HepG2 (cell line): ENCODE results near the gene OR2AT4. TPM values are rescaled to one million over a fixed set of nuclear protein-coding genes. Genes with fewer than 3 reads are reported as not detected.

Experiments used
- CTCF ChIP-seq: sonication (generic); formaldehyde crosslinking; IDR thresholded peaks from 2 replicates; pipeline ENCODE4 v1.5.0; 2020; ENCODE audit warnings: mild to moderate bottlenecking, missing genetic modification reagents, moderate library complexity
- DBP ChIP-seq: sonication (generic); formaldehyde crosslinking; IDR thresholded peaks from 2 replicates; pipeline ENCODE4 v1.4.0; 2020; ENCODE audit warnings: missing genetic modification reagents; ENCODE audit errors: not compliant biosample characterization
- FOSL2 ChIP-seq: sonication (generic); formaldehyde crosslinking; IDR thresholded peaks from 2 replicates; pipeline ENCODE4 v1.4.0; 2020; ENCODE audit warnings: missing genetic modification reagents
- HNRNPLL ChIP-seq: fragments of 200-400 bp; formaldehyde crosslinking; IDR thresholded peaks from 2 replicates; pipeline ENCODE4 v1.6.1; 2017; ENCODE audit warnings: mild to moderate bottlenecking, low read depth, low read length; ENCODE audit not compliant: poor library complexity, severe bottlenecking
- LCORL ChIP-seq, 2 experiments: fragments of 450-650 bp in 1 of 2; sonication (generic) in 1 of 2; formaldehyde crosslinking in 1 of 2; IDR thresholded peaks; 2 replicates each; pipeline versions ENCODE4 v1.5.0 to v1.6.1; 2017 to 2020; ENCODE audit warnings: antibody characterized with exemption in 1 of 2, missing genetic modification reagents in 1 of 2
- MYC ChIP-seq: sonication (generic); formaldehyde crosslinking; IDR thresholded peaks from 2 replicates; pipeline ENCODE4 v1.9.0; 2021; ENCODE audit warnings: missing genetic modification reagents, borderline replicate concordance
- NFE2 ChIP-seq: sonication (generic); formaldehyde crosslinking; IDR thresholded peaks from 2 replicates; pipeline ENCODE4 v1.4.0; 2020; ENCODE audit warnings: missing genetic modification reagents
- NFIC ChIP-seq: IDR thresholded peaks from 2 replicates; pipeline ENCODE4 v1.6.1; 2012; ENCODE audit warnings: mild to moderate bottlenecking, low read length, inconsistent platforms
- SMAD9 ChIP-seq: sonication (generic); formaldehyde crosslinking; IDR thresholded peaks from 2 replicates; pipeline ENCODE4 v1.5.1; 2020; ENCODE audit warnings: mild to moderate bottlenecking, missing genetic modification reagents
- SMARCC2 ChIP-seq: fragments of 450-650 bp; IDR thresholded peaks from 2 replicates; pipeline ENCODE4 v1.6.1; 2017; ENCODE audit warnings: antibody characterized with exemption, mild to moderate bottlenecking
- SOX6 ChIP-seq, 2 experiments: fragments of 450-650 bp in 1 of 2; sonication (generic) in 1 of 2; formaldehyde crosslinking in 1 of 2; IDR thresholded peaks; 2 replicates each; pipeline versions ENCODE4 v1.4.0 to v1.6.1; 2017 to 2020; ENCODE audit warnings: antibody characterized with exemption in 1 of 2, mild to moderate bottlenecking in 1 of 2, missing genetic modification reagents in 1 of 2
- ZBTB7B ChIP-seq: sonication (generic); formaldehyde crosslinking; IDR thresholded peaks from 2 replicates; pipeline ENCODE4 v1.4.0; 2020; ENCODE audit warnings: missing genetic modification reagents
- ZNF280B ChIP-seq: sonication (generic); formaldehyde crosslinking; IDR thresholded peaks from 2 replicates; pipeline ENCODE4 v1.5.0; 2020; ENCODE audit warnings: missing genetic modification reagents, mild to moderate bottlenecking, borderline replicate concordance
- ZNF431 ChIP-seq: sonication (generic); formaldehyde crosslinking; IDR thresholded peaks from 2 replicates; pipeline ENCODE4 v1.9.0; 2022; ENCODE audit warnings: missing genetic modification reagents, low read depth, mild to moderate bottlenecking, borderline replicate concordance
- ZNF83 ChIP-seq: sonication (generic); formaldehyde crosslinking; IDR thresholded peaks from 2 replicates; pipeline ENCODE4 v1.4.0; 2020; ENCODE audit warnings: missing genetic modification reagents, mild to moderate bottlenecking, borderline replicate concordance
- polyA plus RNA-seq, 8 experiments: library from polyadenylated mRNA; depleted of rRNA in 3 of 8; stranded (reverse) in 7 of 8; unstranded in 1 of 8; fragments of >200 nt; fragmentation: Illumina TruSeq in 4 of 8; extraction: Trizol in 4 of 8; gene quantifications; 2 replicates each; pipeline versions ENCODE4 v1.2.1 to v1.2.3, GENCODE V29; 2011 to 2016; ENCODE audit warnings: low read depth in 4 of 8, missing spikeins in 1 of 8, mixed read lengths in 1 of 8; ENCODE audit not compliant: insufficient read depth in 1 of 8
- total RNA-seq, 5 experiments: library from RNA; depleted of rRNA; stranded (reverse); fragments of >200 nt; fragmentation: Illumina TruSeq; extraction: Trizol; gene quantifications; 2 replicates each; pipeline ENCODE4 v1.2.3, GENCODE V29; 2016; ENCODE audit warnings: low read depth in 1 of 5
- TF ChIP-seq, protein P1 (sequence below): sonication (generic); formaldehyde crosslinking; IDR thresholded peaks from 2 replicates; pipeline ENCODE4 v1.5.0; 2020; ENCODE audit warnings: missing genetic modification reagents
- TF ChIP-seq, protein P2 (sequence below): sonication (generic); formaldehyde crosslinking; IDR thresholded peaks from 2 replicates; pipeline ENCODE4 v1.8.1; 2023; ENCODE audit warnings: mild to moderate bottlenecking, missing genetic modification reagents
- TF ChIP-seq, protein P3 (sequence below): sonication (generic); formaldehyde crosslinking; IDR thresholded peaks from 2 replicates; pipeline ENCODE4 v1.4.0; 2020; ENCODE audit warnings: missing genetic modification reagents

Gene OR2AT4
- total and polyA plus RNA-seq, 2 of the 13 experiments (the other 11 are each of a cell fraction or from before 2014, with no cell fraction given), result not detected

DNA sequence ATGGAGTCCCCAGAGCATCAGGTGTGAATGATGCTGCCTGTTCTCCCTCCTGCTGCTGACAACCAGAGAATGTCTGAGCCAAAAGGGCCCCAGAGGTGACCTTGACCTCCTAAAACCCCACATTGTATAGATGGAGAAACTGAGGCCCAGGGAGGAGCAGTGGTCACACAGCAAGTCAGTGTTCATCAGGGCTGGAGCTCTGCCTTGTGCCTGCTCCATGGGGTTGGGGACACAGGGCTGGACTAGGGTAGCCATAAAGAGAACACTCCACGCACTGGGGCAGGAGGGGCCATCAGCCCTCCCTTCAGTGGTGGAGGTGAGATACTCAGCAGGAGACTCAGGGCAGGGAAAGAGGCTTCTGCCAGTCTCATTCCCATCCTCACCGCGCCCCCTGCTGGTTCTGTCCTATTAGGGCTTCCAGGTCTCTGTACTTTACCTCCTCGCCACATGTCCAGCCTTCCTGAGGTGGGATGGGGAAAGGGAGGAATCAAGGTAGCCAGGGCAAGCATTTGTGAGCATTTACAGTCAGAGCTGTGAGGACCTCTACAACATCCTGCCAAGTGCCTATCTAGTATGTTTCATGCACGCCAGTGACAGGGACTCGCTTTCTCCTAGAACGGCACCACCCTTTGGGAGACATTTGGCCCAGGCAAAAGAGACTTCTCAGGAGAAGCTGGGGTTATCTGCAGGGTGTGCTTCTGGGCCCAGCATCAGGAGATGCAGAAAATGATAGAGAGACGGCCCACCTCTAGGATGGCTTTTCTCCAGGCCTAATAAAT lies 64.7 kb downstream of the OR2AT4 start (continued):
- TF ChIP-seq ZNF431 (CRISPR knock-in tag), result no peak
- TF ChIP-seq ZBTB7B (CRISPR knock-in tag), result no peak
- TF ChIP-seq SMARCC2, result no peak
- no peak for TF ChIP-seq NFE2 (CRISPR knock-in tag)
- no peak for TF ChIP-seq SMAD9 (CRISPR knock-in tag)
- TF ChIP-seq FOSL2, result peak; percentile 35; the same call in 1 of the 2 replicates
- no peak for TF ChIP-seq ZNF83 (CRISPR knock-in tag)
- peak; percentile 93 for TF ChIP-seq CTCF (CRISPR knock-in tag)
- TF ChIP-seq LCORL (IDR thresholded peaks at IDR 0.05), result no peak
- TF ChIP-seq LCORL (CRISPR knock-in tag; IDR thresholded peaks at IDR 0.05), result no peak
- TF ChIP-seq, protein P1, sequence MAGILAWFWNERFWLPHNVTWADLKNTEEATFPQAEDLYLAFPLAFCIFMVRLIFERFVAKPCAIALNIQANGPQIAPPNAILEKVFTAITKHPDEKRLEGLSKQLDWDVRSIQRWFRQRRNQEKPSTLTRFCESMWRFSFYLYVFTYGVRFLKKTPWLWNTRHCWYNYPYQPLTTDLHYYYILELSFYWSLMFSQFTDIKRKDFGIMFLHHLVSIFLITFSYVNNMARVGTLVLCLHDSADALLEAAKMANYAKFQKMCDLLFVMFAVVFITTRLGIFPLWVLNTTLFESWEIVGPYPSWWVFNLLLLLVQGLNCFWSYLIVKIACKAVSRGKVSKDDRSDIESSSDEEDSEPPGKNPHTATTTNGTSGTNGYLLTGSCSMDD (CRISPR knock-in tag), result no peak
- peak; percentile 51; the same call in 1 of the 2 replicates for TF ChIP-seq MYC (CRISPR knock-in tag)
- TF ChIP-seq, protein P2, sequence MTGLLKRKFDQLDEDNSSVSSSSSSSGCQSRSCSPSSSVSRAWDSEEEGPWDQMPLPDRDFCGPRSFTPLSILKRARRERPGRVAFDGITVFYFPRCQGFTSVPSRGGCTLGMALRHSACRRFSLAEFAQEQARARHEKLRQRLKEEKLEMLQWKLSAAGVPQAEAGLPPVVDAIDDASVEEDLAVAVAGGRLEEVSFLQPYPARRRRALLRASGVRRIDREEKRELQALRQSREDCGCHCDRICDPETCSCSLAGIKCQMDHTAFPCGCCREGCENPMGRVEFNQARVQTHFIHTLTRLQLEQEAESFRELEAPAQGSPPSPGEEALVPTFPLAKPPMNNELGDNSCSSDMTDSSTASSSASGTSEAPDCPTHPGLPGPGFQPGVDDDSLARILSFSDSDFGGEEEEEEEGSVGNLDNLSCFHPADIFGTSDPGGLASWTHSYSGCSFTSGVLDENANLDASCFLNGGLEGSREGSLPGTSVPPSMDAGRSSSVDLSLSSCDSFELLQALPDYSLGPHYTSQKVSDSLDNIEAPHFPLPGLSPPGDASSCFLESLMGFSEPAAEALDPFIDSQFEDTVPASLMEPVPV, result no peak
- no peak for TF ChIP-seq HNRNPLL
- no peak for TF ChIP-seq DBP (CRISPR knock-in tag)
- no peak for TF ChIP-seq SOX6 (IDR thresholded peaks at IDR 0.05)
- TF ChIP-seq SOX6 (CRISPR knock-in tag; IDR thresholded peaks at IDR 0.05), result peak; percentile 19; the same call in 1 of the 2 replicates
- TF ChIP-seq NFIC, result no peak
- 0 out of 2 replicates have a peak, but pooled peaks have one; percentile 23 for TF ChIP-seq ZNF280B
- TF ChIP-seq, protein P3, sequence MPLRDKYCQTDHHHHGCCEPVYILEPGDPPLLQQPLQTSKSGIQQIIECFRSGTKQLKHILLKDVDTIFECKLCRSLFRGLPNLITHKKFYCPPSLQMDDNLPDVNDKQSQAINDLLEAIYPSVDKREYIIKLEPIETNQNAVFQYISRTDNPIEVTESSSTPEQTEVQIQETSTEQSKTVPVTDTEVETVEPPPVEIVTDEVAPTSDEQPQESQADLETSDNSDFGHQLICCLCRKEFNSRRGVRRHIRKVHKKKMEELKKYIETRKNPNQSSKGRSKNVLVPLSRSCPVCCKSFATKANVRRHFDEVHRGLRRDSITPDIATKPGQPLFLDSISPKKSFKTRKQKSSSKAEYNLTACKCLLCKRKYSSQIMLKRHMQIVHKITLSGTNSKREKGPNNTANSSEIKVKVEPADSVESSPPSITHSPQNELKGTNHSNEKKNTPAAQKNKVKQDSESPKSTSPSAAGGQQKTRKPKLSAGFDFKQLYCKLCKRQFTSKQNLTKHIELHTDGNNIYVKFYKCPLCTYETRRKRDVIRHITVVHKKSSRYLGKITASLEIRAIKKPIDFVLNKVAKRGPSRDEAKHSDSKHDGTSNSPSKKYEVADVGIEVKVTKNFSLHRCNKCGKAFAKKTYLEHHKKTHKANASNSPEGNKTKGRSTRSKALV (CRISPR knock-in tag), result no peak
